D341Med (cell line): ENCODE measurements around the gene AIF1.

Source experiments
- DNase-seq: peaks from one replicate; pipeline ENCODE4 v3.0.0; 2012; ENCODE audit warnings: low spot score

Gene AIF1

GRCh38 chr6:31620586-31621319 is 5.7 kb downstream of the AIF1 start, which contains the start of gene PRRC2A:
TSS of gene PRRC2A (plus strand) at chr6:31620715. CDS start at chr6:31622790, 2,075 bp downstream.
- peak; percentile 96 for DNase-seq

GRCh38 chr6:31621320-31621939 is 6.4 kb downstream of the AIF1 start:
- DNase-seq: no peak

GRCh38 chr6:31621991-31622390 is 7.0 kb downstream of the AIF1 start:
- DNase-seq: no peak

- DNase-seq: no peak
Observed at GRCh38 chr6:31622684-31623091, 7.7 kb downstream of the AIF1 start.

GRCh38 chr6:31624070-31624469 is 9.0 kb downstream of the AIF1 start:
- DNase-seq: no peak

- DNase-seq: no peak
Observed at GRCh38 chr6:31626952-31627351, 11.9 kb downstream of the AIF1 start.

GRCh38 chr6:31627690-31628287 is 12.8 kb downstream of the AIF1 start:
- DNase-seq: no peak

- no peak for DNase-seq
Observed at GRCh38 chr6:31629014-31629413, 14.0 kb downstream of the AIF1 start.

GRCh38 chr6:31630177-31630934 is 15.3 kb downstream of the AIF1 start:
- DNase-seq: no peak

GRCh38 chr6:31631209-31631608 is 16.2 kb downstream of the AIF1 start:
- DNase-seq: no peak

- DNase-seq: no peak
Observed at GRCh38 chr6:31631681-31632278, 16.7 kb downstream of the AIF1 start.

GRCh38 chr6:31632279-31632946 is 17.4 kb downstream of the AIF1 start:
- no peak for DNase-seq

GRCh38 chr6:31633447-31633846 is 18.4 kb downstream of the AIF1 start:
- no peak for DNase-seq

- DNase-seq: no peak
Observed at GRCh38 chr6:31634131-31634530, 19.1 kb downstream of the AIF1 start.

- DNase-seq: no peak
Observed at GRCh38 chr6:31634969-31635575, 20.0 kb downstream of the AIF1 start.

GRCh38 chr6:31636698-31637596 is 21.9 kb downstream of the AIF1 start:
- DNase-seq: no peak

GRCh38 chr6:31639043-31639442 is 24.0 kb downstream of the AIF1 start:
- DNase-seq: no peak

- DNase-seq: no peak
Observed at GRCh38 chr6:31639449-31639861, 24.4 kb downstream of the AIF1 start.

GRCh38 chr6:31640612-31641011 is 25.6 kb downstream of the AIF1 start:
- no peak for DNase-seq

GRCh38 chr6:31641370-31641769 is 26.3 kb downstream of the AIF1 start:
- no peak for DNase-seq
